Fibroblast of villous mesenchyme (primary cell): ENCODE measurements around the gene CREBBP. TPM values are rescaled to one million over a fixed set of nuclear protein-coding genes. Genes with fewer than 3 reads are reported as not detected.
"Not testable (repeated sequence)": the region's sequence is repeated elsewhere in the genome, so short reads cannot be mapped to it uniquely, and the experiment has no call there.

ENCODE experiments used
- DNase-seq: peaks from one replicate; pipeline ENCODE4 v3.0.0-alpha.2; 2010; ENCODE audit warnings: low read depth
- H3K4me3 ChIP-seq: 2 replicates; pipeline ENCODE4 v1.5.1; 2011; ENCODE audit warnings: low read depth, mild to moderate bottlenecking, low read length
- total RNA-seq: library from RNA; depleted of rRNA; stranded (reverse); fragments of >200 nt; gene quantifications from 2 replicates; pipeline ENCODE4 v1.2.3, GENCODE V29; 2012
- TF ChIP-seq, protein P1 (sequence below): IDR thresholded peaks from 2 replicates; pipeline ENCODE4 v1.5.1; 2012; ENCODE audit warnings: low read depth, mild to moderate bottlenecking, low read length; ENCODE audit not compliant: insufficient read depth

CREBBP gene
- total RNA-seq, 1 donor: 32.0 TPM

DNA sequence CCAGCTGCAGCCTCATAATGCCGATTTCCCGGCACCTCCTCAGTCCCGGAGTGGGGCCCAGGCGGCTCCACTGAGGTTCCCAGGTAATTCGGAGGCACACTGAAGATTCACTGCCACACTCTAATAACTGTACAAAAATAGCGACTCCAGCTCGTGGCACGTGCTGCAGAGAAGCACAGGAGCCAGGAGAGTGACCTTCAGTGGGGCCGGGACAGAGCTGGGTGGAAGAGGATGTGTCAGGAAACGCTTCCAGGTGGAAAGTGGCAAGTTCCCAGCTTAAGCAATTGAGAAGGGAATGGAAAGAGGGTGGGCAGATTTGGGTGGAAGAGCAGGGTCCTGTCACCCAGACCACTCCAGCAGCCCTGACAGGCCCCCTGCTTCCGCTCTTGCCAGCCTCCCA is 160.1 kb downstream of the CREBBP start:
- TF ChIP-seq, protein P1, sequence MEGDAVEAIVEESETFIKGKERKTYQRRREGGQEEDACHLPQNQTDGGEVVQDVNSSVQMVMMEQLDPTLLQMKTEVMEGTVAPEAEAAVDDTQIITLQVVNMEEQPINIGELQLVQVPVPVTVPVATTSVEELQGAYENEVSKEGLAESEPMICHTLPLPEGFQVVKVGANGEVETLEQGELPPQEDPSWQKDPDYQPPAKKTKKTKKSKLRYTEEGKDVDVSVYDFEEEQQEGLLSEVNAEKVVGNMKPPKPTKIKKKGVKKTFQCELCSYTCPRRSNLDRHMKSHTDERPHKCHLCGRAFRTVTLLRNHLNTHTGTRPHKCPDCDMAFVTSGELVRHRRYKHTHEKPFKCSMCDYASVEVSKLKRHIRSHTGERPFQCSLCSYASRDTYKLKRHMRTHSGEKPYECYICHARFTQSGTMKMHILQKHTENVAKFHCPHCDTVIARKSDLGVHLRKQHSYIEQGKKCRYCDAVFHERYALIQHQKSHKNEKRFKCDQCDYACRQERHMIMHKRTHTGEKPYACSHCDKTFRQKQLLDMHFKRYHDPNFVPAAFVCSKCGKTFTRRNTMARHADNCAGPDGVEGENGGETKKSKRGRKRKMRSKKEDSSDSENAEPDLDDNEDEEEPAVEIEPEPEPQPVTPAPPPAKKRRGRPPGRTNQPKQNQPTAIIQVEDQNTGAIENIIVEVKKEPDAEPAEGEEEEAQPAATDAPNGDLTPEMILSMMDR: no peak
- H3K4me3 ChIP-seq: no peak overlapping the region
- no peak for DNase-seq

DNA sequence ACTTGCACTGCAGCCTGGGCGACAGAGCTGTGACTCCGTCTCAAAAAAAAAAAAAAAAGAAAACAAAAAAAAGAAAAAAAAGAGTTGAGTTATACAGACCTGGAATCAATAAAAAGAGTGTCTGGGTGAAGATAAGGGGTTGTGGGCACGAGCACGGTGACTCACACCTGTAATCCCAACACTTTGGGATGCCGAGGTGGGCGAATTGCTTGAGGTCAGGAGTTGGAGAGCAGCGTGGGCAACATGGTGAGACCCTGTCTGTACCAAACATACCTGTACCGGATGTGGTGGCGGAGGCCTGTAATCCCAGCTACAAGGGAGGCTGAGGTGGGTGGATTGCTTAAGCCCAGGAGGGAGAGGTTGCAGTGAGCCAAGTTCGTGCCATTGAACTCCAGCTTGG is 161.9 kb downstream of the CREBBP start:
- TF ChIP-seq, protein P1: no peak
- no peak for DNase-seq
- H3K4me3 ChIP-seq: no peak overlapping the region

- peak overlapping the region; percentile 96 for H3K4me3 ChIP-seq
- no peak for DNase-seq
- TF ChIP-seq, protein P1: no peak
Measured at GRCh38 chr16:3718019-3718391, 162.5 kb downstream of the CREBBP start.

- peak; percentile 85 for DNase-seq
- TF ChIP-seq, protein P1: no peak
- H3K4me3 ChIP-seq: peak within 1 kb of the TSS; percentile 96
Measured at GRCh38 chr16:3717235-3718018, 163.1 kb downstream of the CREBBP start, which contains the start of gene TRAP1. Gene TRAP1, minus strand, starts transcription at chr16:3717524. Its CDS starts 16 bp downstream, at chr16:3717508.

- DNase-seq: peak; percentile 13
- peak overlapping the region; percentile 96 for H3K4me3 ChIP-seq
- TF ChIP-seq, protein P1: no peak
Measured at GRCh38 chr16:3716831-3717234, 163.7 kb downstream of the CREBBP start.

DNA sequence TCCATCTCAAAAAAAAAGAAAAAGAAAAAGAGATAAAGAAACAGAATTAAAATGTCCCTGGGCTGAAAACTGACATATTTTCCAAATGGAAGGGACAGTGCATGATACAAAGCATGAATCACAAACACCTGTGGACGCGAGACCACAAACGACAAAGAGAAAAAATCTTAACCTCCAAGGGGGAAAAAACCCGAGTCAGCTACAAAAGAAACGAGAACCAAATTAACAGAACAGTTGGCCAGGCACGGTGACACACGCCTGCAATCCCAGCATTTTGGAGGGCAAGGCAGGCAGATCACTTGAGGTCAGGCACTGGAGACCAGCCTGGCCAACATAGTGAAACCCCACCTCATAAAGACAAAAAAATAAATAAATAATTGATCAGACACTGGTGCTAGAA is 165.1 kb downstream of the CREBBP start:
- no peak for DNase-seq
- H3K4me3 ChIP-seq: no peak overlapping the region
- TF ChIP-seq, protein P1: no peak

DNA sequence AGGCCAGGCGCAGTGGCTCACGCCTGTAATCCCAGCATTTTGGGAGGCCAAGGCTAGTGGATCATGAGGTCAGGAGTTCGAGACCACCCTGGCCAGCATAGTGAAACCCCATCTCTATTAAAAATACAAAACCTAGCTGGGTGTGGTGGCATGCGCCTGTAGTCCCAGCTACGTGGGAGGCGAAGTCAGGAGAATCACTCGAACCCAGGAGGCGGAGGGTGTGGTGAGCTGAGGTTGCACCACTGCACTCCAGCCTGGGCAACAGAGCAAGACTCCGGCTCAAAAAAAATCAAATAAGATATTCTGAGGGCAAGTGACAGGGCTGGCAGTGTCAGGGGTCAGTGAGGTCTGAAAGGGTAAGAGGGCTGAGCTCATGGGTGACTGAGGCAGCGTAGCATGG is 166.1 kb downstream of the CREBBP start:
- H3K4me3 ChIP-seq, DNase-seq: not testable (repeated sequence)
